ENCODE results near the gene ACAD11.

Gene ACAD11

DNA sequence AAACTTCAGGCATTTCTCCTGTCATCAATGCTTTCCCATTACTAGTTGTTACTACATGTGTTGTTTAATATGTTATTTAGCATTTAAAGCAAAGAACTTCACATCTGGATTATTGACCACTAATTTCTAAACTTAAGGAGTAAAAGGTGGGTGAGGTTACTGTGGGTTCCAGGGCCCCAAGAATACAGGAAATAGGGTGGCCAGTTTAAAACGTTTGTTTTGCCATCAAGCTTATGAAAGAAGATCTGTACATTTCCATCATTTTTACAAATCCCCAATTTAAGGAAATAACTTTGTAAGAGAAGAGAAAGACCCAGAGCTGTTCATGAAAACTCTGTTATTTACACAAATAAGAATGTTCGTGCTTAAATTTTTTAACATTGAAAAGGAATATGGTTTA lies 117.0 kb downstream of the ACAD11 start:
- H3K9ac ChIP-seq (ENCODE audit: low read length): peak overlapping the region; percentile 64
- no peak overlapping the region for H4K91ac ChIP-seq (ENCODE audit: low read length)
- no peak overlapping the region for H2AK5ac ChIP-seq (ENCODE audit: low read length, severe bottlenecking)
- H2BK12ac ChIP-seq (ENCODE audit: low read length in 2 of 2): no peak overlapping the region
- H3K4me3 ChIP-seq (ENCODE audit: insufficient read depth in 1 of 2, low read depth in 1 of 2, low read length in 2 of 2): no peak overlapping the region
- H3K27ac ChIP-seq (ENCODE audit: low read length, poor library complexity, severe bottlenecking): peak overlapping the region; percentile 73
- H3K14ac ChIP-seq (ENCODE audit: low read length in 2 of 2): no peak overlapping the region
- H3K36me3 ChIP-seq (ENCODE audit: control insufficient read depth in 1 of 2, insufficient read depth in 2 of 2, low read depth in 1 of 2, low read length in 2 of 2): peaks cover 10 to 44% of the 10 kb centered on the region in 2 experiments
- no peak overlapping the region for H2BK120ac ChIP-seq (ENCODE audit: low read depth, low read length)
- peaks cover 6% of the 10 kb centered on the region for H3K79me1 ChIP-seq (replicated peaks; ENCODE audit: low read length, poor library complexity, severe bottlenecking)
- H3K4ac ChIP-seq (ENCODE audit: low read depth in 1 of 2, low read length in 2 of 2): no peak overlapping the region
- H3K4me1 ChIP-seq (ENCODE audit: control insufficient read depth, insufficient read depth, low read depth, low read length): peaks cover 4% of the 10 kb centered on the region
- WGBS: 33% methylated on average over 1 of the region's 2 CpGs
- H4K8ac ChIP-seq (ENCODE audit: low read length): no peak overlapping the region
- H3K9me3 ChIP-seq (ENCODE audit: control insufficient read depth, low read length): no peaks in the 10 kb centered on the region
- no peak overlapping the region for H3K4me2 ChIP-seq (ENCODE audit: low read length, poor library complexity, severe bottlenecking)
- no peaks in the 10 kb centered on the region for H3K27me3 ChIP-seq (ENCODE audit: control insufficient read depth in 1 of 2, insufficient read depth in 1 of 2, low read length in 2 of 2)
- no peak for DNase-seq
- H3K18ac ChIP-seq (ENCODE audit: low read depth in 1 of 2, low read length in 2 of 2): no peak overlapping the region
- H2AFZ ChIP-seq (ENCODE audit: low read depth, low read length): no peak overlapping the region
- no peak overlapping the region for H2BK5ac ChIP-seq (ENCODE audit: low read depth, low read length, poor library complexity, severe bottlenecking)
- H2BK15ac ChIP-seq (ENCODE audit: low read depth, poor library complexity, severe bottlenecking): no peak overlapping the region
- H3K23ac ChIP-seq (ENCODE audit: low read length in 2 of 2): no peak overlapping the region

DNA sequence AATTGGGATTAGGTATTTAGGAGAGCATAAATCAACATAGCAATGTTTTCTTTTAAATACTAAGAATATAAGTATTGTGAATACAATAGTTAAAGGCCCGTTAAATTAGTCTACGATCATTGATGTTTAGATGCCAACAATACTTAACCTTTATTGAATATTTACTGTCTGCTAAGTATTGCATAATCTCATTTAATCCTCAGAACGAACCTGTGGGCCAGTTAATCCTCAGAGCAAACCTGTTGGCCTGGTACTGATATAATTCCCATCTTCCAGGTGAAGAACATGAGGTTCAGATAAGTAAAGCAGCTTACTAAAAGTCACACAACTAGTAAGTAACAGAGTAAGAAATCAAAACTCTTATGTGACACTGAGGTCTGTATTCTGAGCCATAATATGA lies 119.9 kb downstream of the ACAD11 start:
- H3K4ac ChIP-seq (ENCODE audit: low read depth in 1 of 2, low read length in 2 of 2): no peak overlapping the region
- peaks cover 11% of the 10 kb centered on the region for H3K4me1 ChIP-seq (ENCODE audit: control insufficient read depth, insufficient read depth, low read depth, low read length)
- H2BK5ac ChIP-seq (ENCODE audit: low read depth, low read length, poor library complexity, severe bottlenecking): no peak overlapping the region
- peaks cover 13 to 62% of the 10 kb centered on the region in 2 experiments for H3K36me3 ChIP-seq (ENCODE audit: control insufficient read depth in 1 of 2, insufficient read depth in 2 of 2, low read depth in 1 of 2, low read length in 2 of 2)
- H2AK5ac ChIP-seq (ENCODE audit: low read length, severe bottlenecking): no peak overlapping the region
- no peak overlapping the region for H2BK120ac ChIP-seq (ENCODE audit: low read depth, low read length)
- H3K14ac ChIP-seq (ENCODE audit: low read length in 2 of 2): no peak overlapping the region
- no peak overlapping the region for H3K18ac ChIP-seq (ENCODE audit: low read depth in 1 of 2, low read length in 2 of 2)
- no peaks in the 10 kb centered on the region for H3K27me3 ChIP-seq (ENCODE audit: control insufficient read depth in 1 of 2, insufficient read depth in 1 of 2, low read length in 2 of 2)
- H3K4me2 ChIP-seq (ENCODE audit: low read length, poor library complexity, severe bottlenecking): no peak overlapping the region
- WGBS: 40% methylated on average over 1 of the region's 3 CpGs
- DNase-seq: no peak
- no peak overlapping the region for H3K9ac ChIP-seq (ENCODE audit: low read length)
- no peak overlapping the region for H3K4me3 ChIP-seq (ENCODE audit: insufficient read depth in 1 of 2, low read depth in 1 of 2, low read length in 2 of 2)
- H2BK12ac ChIP-seq (ENCODE audit: low read length in 2 of 2): no peak overlapping the region
- no peak overlapping the region for H2BK15ac ChIP-seq (ENCODE audit: low read depth, poor library complexity, severe bottlenecking)
- H3K27ac ChIP-seq (ENCODE audit: low read length, poor library complexity, severe bottlenecking): no peak overlapping the region
- H3K9me3 ChIP-seq (ENCODE audit: control insufficient read depth, low read length): no peaks in the 10 kb centered on the region
- H4K8ac ChIP-seq (ENCODE audit: low read length): no peak overlapping the region
- H3K79me1 ChIP-seq (replicated peaks; ENCODE audit: low read length, poor library complexity, severe bottlenecking): peaks cover 10% of the 10 kb centered on the region
- no peak overlapping the region for H2AFZ ChIP-seq (ENCODE audit: low read depth, low read length)
- no peak overlapping the region for H4K91ac ChIP-seq (ENCODE audit: low read length)
- no peak overlapping the region for H3K23ac ChIP-seq (ENCODE audit: low read length in 2 of 2)

GRCh38 chr3:132538072-132538471 lies 121.5 kb downstream of the ACAD11 start:
- WGBS: 100% methylated on average over 4 of the region's 5 CpGs

GRCh38 chr3:132537297-132537696 lies 122.3 kb downstream of the ACAD11 start:
- H2AFZ ChIP-seq (ENCODE audit: low read depth, low read length): no peak overlapping the region
- no peak overlapping the region for H2BK5ac ChIP-seq (ENCODE audit: low read depth, low read length, poor library complexity, severe bottlenecking)
- H3K14ac ChIP-seq (ENCODE audit: low read length in 2 of 2): no peak overlapping the region
- peaks cover 20 to 77% of the 10 kb centered on the region in 2 experiments for H3K36me3 ChIP-seq (ENCODE audit: control insufficient read depth in 1 of 2, insufficient read depth in 2 of 2, low read depth in 1 of 2, low read length in 2 of 2)
- H3K18ac ChIP-seq (ENCODE audit: low read depth in 1 of 2, low read length in 2 of 2): no peak overlapping the region
- H3K27me3 ChIP-seq (ENCODE audit: control insufficient read depth in 1 of 2, insufficient read depth in 1 of 2, low read length in 2 of 2): no peaks in the 10 kb centered on the region
- no peak overlapping the region for H2AK5ac ChIP-seq (ENCODE audit: low read length, severe bottlenecking)
- H3K79me1 ChIP-seq (replicated peaks; ENCODE audit: low read length, poor library complexity, severe bottlenecking): peaks cover 13% of the 10 kb centered on the region
- H3K27ac ChIP-seq (ENCODE audit: low read length, poor library complexity, severe bottlenecking): no peak overlapping the region
- H3K4me2 ChIP-seq (ENCODE audit: low read length, poor library complexity, severe bottlenecking): no peak overlapping the region
- WGBS: no CpG with 5 or more reads among the region's 1 CpG
- H4K8ac ChIP-seq (ENCODE audit: low read length): peak overlapping the region; percentile 57
- no peak overlapping the region for H3K4ac ChIP-seq (ENCODE audit: low read depth in 1 of 2, low read length in 2 of 2)
- H3K4me3 ChIP-seq (ENCODE audit: insufficient read depth in 1 of 2, low read depth in 1 of 2, low read length in 2 of 2): no peak overlapping the region
- no peak overlapping the region for H2BK120ac ChIP-seq (ENCODE audit: low read depth, low read length)
- H2BK15ac ChIP-seq (ENCODE audit: low read depth, poor library complexity, severe bottlenecking): no peak overlapping the region
- DNase-seq: peak; percentile 18
- H4K91ac ChIP-seq (ENCODE audit: low read length): no peak overlapping the region
- H3K9ac ChIP-seq (ENCODE audit: low read length): peak overlapping the region; percentile 85
- H3K9me3 ChIP-seq (ENCODE audit: control insufficient read depth, low read length): no peaks in the 10 kb centered on the region
- H3K4me1 ChIP-seq (ENCODE audit: control insufficient read depth, insufficient read depth, low read depth, low read length): peaks cover 9% of the 10 kb centered on the region
- no peak overlapping the region for H2BK12ac ChIP-seq (ENCODE audit: low read length in 2 of 2)
- no peak overlapping the region for H3K23ac ChIP-seq (ENCODE audit: low read length in 2 of 2)

More at GRCh38 chr3:132538072-132538471, 121.5 kb downstream of the ACAD11 start:
- H3K4me2 ChIP-seq (ENCODE audit: low read length, poor library complexity, severe bottlenecking): no peak overlapping the region
- no peak for DNase-seq
- no peak overlapping the region for H2AFZ ChIP-seq (ENCODE audit: low read depth, low read length)
- no peak overlapping the region for H2BK12ac ChIP-seq (ENCODE audit: low read length in 2 of 2)
- H3K79me1 ChIP-seq (replicated peaks; ENCODE audit: low read length, poor library complexity, severe bottlenecking): peaks cover 13% of the 10 kb centered on the region
- no peak overlapping the region for H3K4ac ChIP-seq (ENCODE audit: low read depth in 1 of 2, low read length in 2 of 2)
- H2BK5ac ChIP-seq (ENCODE audit: low read depth, low read length, poor library complexity, severe bottlenecking): no peak overlapping the region
- H3K27me3 ChIP-seq (ENCODE audit: control insufficient read depth in 1 of 2, insufficient read depth in 1 of 2, low read length in 2 of 2): no peaks in the 10 kb centered on the region
- no peak overlapping the region for H3K14ac ChIP-seq (ENCODE audit: low read length in 2 of 2)
- H3K23ac ChIP-seq (ENCODE audit: low read length in 2 of 2): no peak overlapping the region
- peak overlapping the region; percentile 25 for H4K91ac ChIP-seq (ENCODE audit: low read length)
- H3K36me3 ChIP-seq (ENCODE audit: control insufficient read depth in 1 of 2, insufficient read depth in 2 of 2, low read depth in 1 of 2, low read length in 2 of 2): peaks cover 20 to 76% of the 10 kb centered on the region in 2 experiments
- H3K9ac ChIP-seq (ENCODE audit: low read length): no peak overlapping the region
- no peak overlapping the region for H4K8ac ChIP-seq (ENCODE audit: low read length)
- no peak overlapping the region for H3K4me3 ChIP-seq (ENCODE audit: insufficient read depth in 1 of 2, low read depth in 1 of 2, low read length in 2 of 2)
- H2BK120ac ChIP-seq (ENCODE audit: low read depth, low read length): no peak overlapping the region
- no peak overlapping the region for H3K18ac ChIP-seq (ENCODE audit: low read depth in 1 of 2, low read length in 2 of 2)
- H3K27ac ChIP-seq (ENCODE audit: low read length, poor library complexity, severe bottlenecking): no peak overlapping the region
- H2AK5ac ChIP-seq (ENCODE audit: low read length, severe bottlenecking): no peak overlapping the region
- no peak overlapping the region for H2BK15ac ChIP-seq (ENCODE audit: low read depth, poor library complexity, severe bottlenecking)
- H3K4me1 ChIP-seq (ENCODE audit: control insufficient read depth, insufficient read depth, low read depth, low read length): peaks cover 9% of the 10 kb centered on the region
- no peaks in the 10 kb centered on the region for H3K9me3 ChIP-seq (ENCODE audit: control insufficient read depth, low read length)

All from mesenchymal stem cell (in vitro differentiated cells and primary cell).